H1 (cell line): ENCODE measurements around the gene STAU1. TPM values are rescaled to one million over a fixed set of nuclear protein-coding genes. Genes with fewer than 3 reads are reported as not detected.

ENCODE experiments used
- CTCF ChIA-PET: fragments of 300-600 bp; sonication (Branson Sonifier 250); formaldehyde crosslinking; loops from one replicate; lab custom pipeline; 2021; ENCODE audit not compliant: partially characterized antibody; lab: Charles Lee
- POLR2A ChIA-PET: fragments of 300-600 bp; sonication (Branson Sonifier 250); formaldehyde crosslinking; loops from one replicate; lab custom pipeline; 2021; ENCODE audit warnings: inconsistent platforms; ENCODE audit not compliant: partially characterized antibody; lab: Charles Lee
- DNase-seq, 2 experiments: peaks; one replicate each; pipeline versions ENCODE4 v3.0.0 to v3.0.0-alpha.2; 2010 to 2022; ENCODE audit warnings: low spot score in 2 of 2, low read depth in 1 of 2, mixed read lengths in 1 of 2
- FAIRE-seq: peaks from 2 replicates; lab custom pipeline; 2011; peaks lifted over from hg19 to GRCh38; lab: Jason Lieb, UNC
- H2AFZ ChIP-seq: 2 replicates; pipeline ENCODE4 v1.8.1; 2012; ENCODE audit warnings: low read length, inconsistent platforms
- H2AK5ac ChIP-seq: 2 replicates; pipeline ENCODE4 v1.6.1; 2013; ENCODE audit warnings: low read depth, low read length
- H2BK120ac ChIP-seq: replicated peaks from 2 replicates; pipeline ENCODE3; 2013; ENCODE audit warnings: low read depth, low read length, inconsistent platforms
- H2BK12ac ChIP-seq: 2 replicates; pipeline ENCODE4 v1.6.1; 2013; ENCODE audit warnings: low read depth, low read length
- H2BK15ac ChIP-seq: 2 replicates; pipeline ENCODE4 v1.6.1; 2013; ENCODE audit warnings: low read length
- H2BK20ac ChIP-seq: 2 replicates; pipeline ENCODE4 v1.6.1; 2013; ENCODE audit warnings: low read length
- H2BK5ac ChIP-seq: 2 replicates; pipeline ENCODE4 v1.6.1; 2013; ENCODE audit warnings: low read depth, low read length
- H3K14ac ChIP-seq: 2 replicates; pipeline ENCODE4 v1.6.1; 2013; ENCODE audit warnings: inconsistent platforms; ENCODE audit not compliant: insufficient read length
- H3K18ac ChIP-seq: 2 replicates; pipeline ENCODE4 v1.6.1; 2013; ENCODE audit warnings: low read length; ENCODE audit errors: extremely low read depth
- H3K23ac ChIP-seq: 2 replicates; pipeline ENCODE4 v1.6.1; 2013; ENCODE audit warnings: inconsistent platforms; ENCODE audit not compliant: insufficient read length
- H3K23me2 ChIP-seq: 2 replicates; pipeline ENCODE4 v1.6.1; 2013; ENCODE audit warnings: low read depth, low read length
- H3K27ac ChIP-seq: 2 replicates; pipeline ENCODE4 v1.6.1; 2011; ENCODE audit warnings: low read depth, low read length, inconsistent platforms
- H3K27me3 ChIP-seq, 4 experiments: replicated peaks in 1 of 4; 1 replicate in 1 of 4; 2 replicates in 3 of 4; pipeline versions ENCODE4 v1.6.1 to v1.8.1; 2011 to 2013; ENCODE audit warnings: low read length in 3 of 4, mild to moderate bottlenecking in 3 of 4, inconsistent platforms in 2 of 4, mixed read lengths in 2 of 4, moderate library complexity in 1 of 4; ENCODE audit not compliant: control insufficient read depth in 3 of 4, insufficient read depth in 3 of 4; ENCODE audit errors: extremely low read depth in 1 of 4
- H3K36me3 ChIP-seq, 4 experiments: 2 replicates each; pipeline versions ENCODE4 v1.6.1 to v1.8.1; 2011 to 2013; ENCODE audit warnings: mild to moderate bottlenecking in 4 of 4, low read length in 3 of 4, moderate library complexity in 2 of 4, control low read depth in 1 of 4, inconsistent platforms in 1 of 4; ENCODE audit not compliant: insufficient read depth in 4 of 4, control insufficient read depth in 2 of 4
- H3K4ac ChIP-seq: replicated peaks from 2 replicates; pipeline ENCODE3; 2013; ENCODE audit warnings: low read length, low read depth, mixed read lengths, inconsistent platforms; ENCODE audit not compliant: insufficient read length
- H3K4me1 ChIP-seq, 4 experiments: replicated peaks in 1 of 4; 1 replicate in 1 of 4; 2 replicates in 3 of 4; pipeline versions ENCODE4 v1.6.1 to v1.8.1; 2011 to 2013; ENCODE audit warnings: low read length in 3 of 4, inconsistent platforms in 2 of 4, mixed read lengths in 1 of 4; ENCODE audit not compliant: insufficient read depth in 4 of 4, control insufficient read depth in 3 of 4
- H3K4me2 ChIP-seq, 2 experiments: 2 replicates each; pipeline versions ENCODE4 v1.6.1 to v1.8.1; 2011 to 2013; ENCODE audit warnings: low read depth in 2 of 2, low read length in 2 of 2, control low read depth in 1 of 2, inconsistent platforms in 1 of 2, mild to moderate bottlenecking in 1 of 2; ENCODE audit not compliant: insufficient read depth in 1 of 2
- H3K4me3 ChIP-seq, 4 experiments: fragments of 200-600, 300-600 bp in 1 of 4; sonication (generic), shearing (Covaris generic), sonication (Bioruptor Twin) in 1 of 4; 2 replicates each; pipeline versions ENCODE4 v1.5.1 to v1.8.1; 2011 to 2016; ENCODE audit warnings: low read length in 4 of 4, low read depth in 3 of 4, control low read depth in 2 of 4, inconsistent platforms in 2 of 4, mild to moderate bottlenecking in 2 of 4, mixed read lengths in 1 of 4, moderate library complexity in 1 of 4; ENCODE audit not compliant: insufficient read depth in 2 of 4; ENCODE audit errors: extremely low read depth in 1 of 4
- H3K56ac ChIP-seq: replicated peaks from 2 replicates; pipeline ENCODE3; 2013; ENCODE audit warnings: low read depth, mild to moderate bottlenecking, mixed read lengths, low read length, inconsistent platforms; ENCODE audit not compliant: insufficient read length
- H3K79me1 ChIP-seq: 2 replicates; pipeline ENCODE4 v1.6.1; 2013; ENCODE audit warnings: low read depth, low read length, control low read depth
- H3K79me2 ChIP-seq, 2 experiments: 2 replicates each; pipeline versions ENCODE4 v1.6.1 to v1.8.1; 2012 to 2013; ENCODE audit warnings: low read length in 2 of 2, mild to moderate bottlenecking in 2 of 2, inconsistent platforms in 1 of 2; ENCODE audit not compliant: insufficient read depth in 2 of 2, control insufficient read depth in 1 of 2
- H3K9ac ChIP-seq, 4 experiments: replicated peaks in 1 of 4; 1 replicate in 1 of 4; 2 replicates in 3 of 4; pipeline versions ENCODE4 v1.6.1 to v1.8.1; 2011 to 2013; ENCODE audit warnings: low read depth in 3 of 4, low read length in 3 of 4, control low read depth in 2 of 4, mild to moderate bottlenecking in 2 of 4, moderate library complexity in 2 of 4, inconsistent platforms in 1 of 4; ENCODE audit errors: extremely low read depth in 1 of 4
- H3K9me3 ChIP-seq, 2 experiments: 2 replicates each; pipeline versions ENCODE4 v1.6.1 to v1.8.1; 2012 to 2013; ENCODE audit warnings: mild to moderate bottlenecking in 2 of 2, moderate library complexity in 2 of 2, control low read depth in 1 of 2, inconsistent platforms in 1 of 2, low read depth in 1 of 2, low read length in 1 of 2, mixed read lengths in 1 of 2; ENCODE audit not compliant: insufficient read depth in 2 of 2
- H4K20me1 ChIP-seq, 2 experiments: replicated peaks in 1 of 2; 2 replicates each; pipeline versions ENCODE3 to v1.8.1; 2011 to 2013; ENCODE audit warnings: inconsistent platforms in 2 of 2, low read length in 2 of 2, mild to moderate bottlenecking in 1 of 2; ENCODE audit not compliant: insufficient read depth in 2 of 2, control insufficient read depth in 1 of 2
- H4K5ac ChIP-seq: 2 replicates; pipeline ENCODE4 v1.6.1; 2013; ENCODE audit warnings: low read length, low read depth, mixed read lengths, inconsistent platforms; ENCODE audit not compliant: insufficient read length
- H4K8ac ChIP-seq: 2 replicates; pipeline ENCODE4 v1.8.0; 2013; ENCODE audit warnings: mild to moderate bottlenecking, moderate library complexity, low read length, inconsistent platforms; ENCODE audit not compliant: insufficient read depth; ENCODE audit errors: extremely low read depth
- H4K91ac ChIP-seq: replicated peaks from 2 replicates; pipeline ENCODE3; 2013; ENCODE audit warnings: low read length, mixed read lengths, inconsistent platforms; ENCODE audit not compliant: insufficient read length
- CBX8 ChIP-seq: fragments of 300-800, 300-1000 bp; sonication (generic); IDR thresholded peaks from 2 replicates; pipeline ENCODE4 v1.7.1; 2016; ENCODE audit warnings: low read depth, low read length, borderline replicate concordance
- EGR1 ChIP-seq: IDR thresholded peaks from 2 replicates; pipeline ENCODE4 v1.6.1; 2011; ENCODE audit warnings: low read depth, low read length, borderline replicate concordance
- NANOG ChIP-seq: IDR thresholded peaks from 2 replicates; pipeline ENCODE4 v1.6.1; 2011; ENCODE audit warnings: low read length, low read depth, mild to moderate bottlenecking, inconsistent platforms; ENCODE audit not compliant: insufficient read depth, poor library complexity, severe bottlenecking
- WGBS, 2 experiments: shearing (Covaris generic) in 1 of 2; methylation state at CpG; one replicate each; pipeline versions ENCODE4 v1.1.6 to v1.1.7; 2013 to 2015; ENCODE audit warnings: low lambda C conversion rate in 2 of 2, mixed read lengths in 2 of 2, inconsistent platforms in 1 of 2, low coverage in 1 of 2, missing lambda C conversion rate in 1 of 2; ENCODE audit not compliant: insufficient replicate concordance in 2 of 2, insufficient coverage in 1 of 2, insufficient read length in 1 of 2; ENCODE audit errors: extremely low coverage in 1 of 2, missing lambda C conversion rate in 1 of 2; 5-methylcytosine and 5-hydroxymethylcytosine counted together
- polyA plus RNA-seq, 7 experiments: library from polyadenylated mRNA; depleted of rRNA in 3 of 7; stranded (reverse) in 5 of 7; unstranded in 2 of 7; fragments of >200 nt in 5 of 7; fragments of 200-250 nt in 2 of 7; gene quantifications; 1 replicate in 5 of 7; 2 replicates in 1 of 7; 4 replicates in 1 of 7; pipeline versions ENCODE4 v1.2.1 to v1.2.3, GENCODE V29; 2011 to 2013; ENCODE audit warnings: missing spikeins in 2 of 7, mixed read lengths in 2 of 7
- total RNA-seq: library from RNA; stranded (reverse); fragmentation: NEBNext Ultra II Directional; extraction: Animal tissue kit (Norgen Biotek cat#: 25700); gene quantifications from 2 replicates; pipeline ENCODE4 v1.2.1, GENCODE V29; 2021

Gene STAU1
- total and polyA plus RNA-seq, 2 of the 8 experiments (the other 6 are each of a cell fraction or from before 2014, with no cell fraction given) = 41.4 to 107 TPM

DNA sequence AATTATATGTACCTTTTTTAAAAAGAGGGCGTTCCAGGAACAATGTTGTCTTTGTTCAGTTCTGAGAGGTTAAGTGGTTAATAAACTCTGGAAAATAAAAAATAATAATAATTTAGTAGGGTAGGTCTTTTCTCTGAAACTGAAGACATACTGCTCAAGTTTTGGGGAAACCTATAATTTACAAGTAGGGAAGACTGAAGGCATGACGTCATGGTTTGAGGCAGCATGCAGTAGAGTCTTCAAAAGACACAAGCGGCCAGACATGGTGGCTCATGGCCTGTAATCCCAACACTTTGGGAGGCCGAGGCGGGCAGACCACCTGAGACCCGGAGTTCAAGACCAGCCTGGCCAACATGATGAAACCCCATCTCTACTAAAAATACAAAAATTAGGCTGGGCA is 14.0 kb downstream of the STAU1 start:
- peaks cover 6 to 81% of the 10 kb centered on the region in 2 experiments for H3K79me2 ChIP-seq

More for the DNA sequence above, 14.0 kb downstream of the STAU1 start:
- CTCF ChIA-PET = no interaction called here
- H3K9ac ChIP-seq = no peak overlapping the region
- H2AFZ ChIP-seq = no peak overlapping the region
- H2AK5ac ChIP-seq = no peak overlapping the region
- no peak overlapping the region for H3K18ac ChIP-seq
- no peak overlapping the region for H3K4me3 ChIP-seq
- no peak overlapping the region for H4K8ac ChIP-seq
- H3K56ac ChIP-seq = no peak overlapping the region
- H4K5ac ChIP-seq = no peak overlapping the region
- H4K91ac ChIP-seq = no peak overlapping the region
- H3K36me3 ChIP-seq = peaks cover 0 to 14% (median 0%) of the 10 kb centered on the region in 4 experiments; a peak in 4 of 8 replicates
- no peak overlapping the region for H3K27ac ChIP-seq
- no peak overlapping the region for H3K4ac ChIP-seq
- no peak overlapping the region for H3K14ac ChIP-seq
- TF ChIP-seq CBX8 = no peak
- no peak for TF ChIP-seq NANOG
- TF ChIP-seq EGR1 = no peak
- FAIRE-seq = no peak
- no peaks in the 10 kb centered on the region for H3K27me3 ChIP-seq
- no peak overlapping the region for H2BK12ac ChIP-seq
- POLR2A ChIA-PET = interaction anchor here (0.8 kb wide), 1 partner anchor 108 kb away, joined by 5 read pairs; no protein-coding TSS in a partner anchor
- no peak overlapping the region for H3K4me2 ChIP-seq
- H3K4me1 ChIP-seq = no peaks in the 10 kb centered on the region
- H4K20me1 ChIP-seq = peaks cover 2 to 4% of the 10 kb centered on the region in 2 experiments
- no peak overlapping the region for H2BK20ac ChIP-seq
- WGBS, 2 experiments = 94% methylated on average over 6 of the region's 6 CpGs; no CpG with 5 or more reads in 1 of the 2 experiments
- DNase-seq = no peak
- no peaks in the 10 kb centered on the region for H3K9me3 ChIP-seq
- no peak overlapping the region for H2BK5ac ChIP-seq
- H2BK15ac ChIP-seq = no peak overlapping the region
- H3K23ac ChIP-seq = no peak overlapping the region
- H2BK120ac ChIP-seq = no peak overlapping the region
- no peaks in the 10 kb centered on the region for H3K23me2 ChIP-seq
- H3K79me1 ChIP-seq = peaks cover 6% of the 10 kb centered on the region
